K562 (cell line): Measurements from ENCODE around the gene BRWD1. TPM values are rescaled to one million over a fixed set of nuclear protein-coding genes. Genes with fewer than 3 reads are reported as not detected.

Experiments used
- ETV1 ChIP-seq: fragments of 450-650 bp; conservative IDR thresholded peaks from 2 replicates; pipeline ENCODE4 v1.6.1; 2016; ENCODE audit warnings: missing genetic modification characterization, control low read depth, low read depth, missing compliant biosample characterization
- MIER1 ChIP-seq: fragments of 450-650 bp; IDR thresholded peaks from 2 replicates; pipeline ENCODE4 v1.6.1; 2016; ENCODE audit warnings: antibody characterized with exemption, mild to moderate bottlenecking, low read depth
- POLR2G ChIP-seq: fragments of 200-400 bp; formaldehyde crosslinking; IDR thresholded peaks from 2 replicates; pipeline ENCODE4 v1.6.1; 2017; ENCODE audit warnings: low read depth, mild to moderate bottlenecking, antibody characterized with exemption, low read length, moderate library complexity
- RBFOX2 ChIP-seq: fragments of 200-400 bp; formaldehyde crosslinking; IDR thresholded peaks from 2 replicates; pipeline ENCODE4 v1.6.1; 2017; ENCODE audit warnings: low read depth, mild to moderate bottlenecking, low read length, moderate library complexity
- SMARCE1 ChIP-seq: fragments of 450-650 bp; IDR thresholded peaks from 2 replicates; pipeline ENCODE4 v1.7.1; 2016; ENCODE audit warnings: mild to moderate bottlenecking
- SREBF2 ChIP-seq: sonication (generic); formaldehyde crosslinking; IDR thresholded peaks from 2 replicates; pipeline ENCODE4 v1.4.0; 2020; ENCODE audit warnings: mild to moderate bottlenecking, missing genetic modification reagents
- SRSF1 ChIP-seq: fragments of 200-400 bp; formaldehyde crosslinking; IDR thresholded peaks from 2 replicates; pipeline ENCODE4 v1.6.1; 2017; ENCODE audit warnings: mild to moderate bottlenecking, low read depth, low read length, moderate library complexity
- STAG1 ChIP-seq: sonication (generic); formaldehyde crosslinking; IDR thresholded peaks from 2 replicates; pipeline ENCODE4 v1.5.0; 2020; ENCODE audit warnings: missing genetic modification reagents, borderline replicate concordance
- ZNF263 ChIP-seq: sonication (generic); formaldehyde crosslinking; IDR thresholded peaks from 2 replicates; pipeline ENCODE4 v1.8.0; 2022; ENCODE audit warnings: mild to moderate bottlenecking, missing genetic modification reagents, borderline replicate concordance
- polyA plus RNA-seq, 8 experiments: library from polyadenylated mRNA; depleted of rRNA in 4 of 8; stranded (reverse) in 5 of 8; unstranded in 3 of 8; fragments of >200 nt; fragmentation: Nextera tagmentation in 2 of 8; fragmentation: Illumina TruSeq in 1 of 8; extraction: Ambion mirVana in 2 of 8; extraction: Trizol in 1 of 8; gene quantifications; 2 replicates each; pipeline versions ENCODE4 v1.2.1 to v1.2.3, GENCODE V29; 2011 to 2014; ENCODE audit warnings: inconsistent platforms in 1 of 8, missing spikeins in 1 of 8
- total RNA-seq, 7 experiments: library from RNA; depleted of rRNA in 6 of 7; stranded (reverse); fragments of >200 nt in 6 of 7; fragmentation: Illumina TruSeq in 2 of 7; extraction: Trizol in 2 of 7; gene quantifications; 2 replicates each; pipeline versions ENCODE4 v1.2.1 to v1.2.3, GENCODE V29; 2011 to 2021; ENCODE audit warnings: low replicate concordance in 1 of 7
- TF ChIP-seq, protein P1 (sequence below): fragments of 450-650 bp; formaldehyde crosslinking; IDR thresholded peaks from 2 replicates; pipeline ENCODE4 v1.4.0; 2020; ENCODE audit warnings: mild to moderate bottlenecking
- TF ChIP-seq, protein P2 (sequence below): IDR thresholded peaks from 2 replicates; pipeline ENCODE4 v1.6.1; 2011; ENCODE audit not compliant: insufficient read length; ENCODE audit errors: extremely low read depth
- TF ChIP-seq, protein P3 (sequence below): sonication (generic); formaldehyde crosslinking; IDR thresholded peaks from 2 replicates; pipeline ENCODE4 v1.4.0; 2020; ENCODE audit warnings: mild to moderate bottlenecking, missing genetic modification reagents
- TF ChIP-seq, protein P4 (sequence below): IDR thresholded peaks from 2 replicates; pipeline ENCODE4 v1.6.1; 2016; ENCODE audit warnings: missing genetic modification characterization, missing compliant biosample characterization
- TF ChIP-seq, protein P5 (sequence below): fragments of 250-450 bp; sonication (Bioruptor Pico); IDR thresholded peaks from 2 replicates; pipeline ENCODE4 v1.8.0; 2022; ENCODE audit warnings: inconsistent platforms
- TF ChIP-seq, protein P6 (sequence below): fragments of 250-450 bp; sonication (Bioruptor Pico); IDR thresholded peaks from 2 replicates; pipeline ENCODE4 v1.8.0; 2021; ENCODE audit warnings: moderate library complexity, mild to moderate bottlenecking, inconsistent platforms
- TF ChIP-seq, protein P7 (sequence below): sonication (generic); formaldehyde crosslinking; IDR thresholded peaks from 2 replicates; pipeline ENCODE4 v1.8.0; 2022; ENCODE audit warnings: mild to moderate bottlenecking, missing genetic modification reagents
- TF ChIP-seq, protein P8 (sequence below): fragments of 450-650 bp; IDR thresholded peaks from 2 replicates; pipeline ENCODE4 v1.6.1; 2016; ENCODE audit warnings: low read depth, mild to moderate bottlenecking, moderate library complexity

The BRWD1 gene
- total and polyA plus RNA-seq, 9 of the 15 experiments (the other 6 are each of a cell fraction or from before 2014, with no cell fraction given): 10.1 to 60.2 (median 34.1) TPM

DNA sequence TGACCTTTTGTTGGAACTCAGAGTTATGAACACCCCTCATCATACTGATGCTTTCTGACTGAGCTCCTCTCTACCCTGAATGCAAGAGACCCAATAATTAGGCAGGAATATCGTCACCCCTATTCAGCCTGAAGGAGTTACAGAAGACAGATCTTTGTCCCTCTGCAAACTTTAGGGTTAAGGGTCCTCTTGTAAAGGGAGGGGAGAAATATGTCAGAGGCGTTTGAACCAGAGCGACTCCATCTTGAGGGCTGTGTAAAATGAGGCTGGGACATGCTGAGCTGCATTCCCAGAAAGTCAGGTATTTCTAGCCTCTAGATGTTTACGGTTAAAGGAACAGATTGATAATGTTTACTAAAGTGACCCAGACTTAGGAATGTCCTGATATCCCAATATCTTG is 46.0 kb upstream of the BRWD1 start (continued):
- TF ChIP-seq, protein P1, sequence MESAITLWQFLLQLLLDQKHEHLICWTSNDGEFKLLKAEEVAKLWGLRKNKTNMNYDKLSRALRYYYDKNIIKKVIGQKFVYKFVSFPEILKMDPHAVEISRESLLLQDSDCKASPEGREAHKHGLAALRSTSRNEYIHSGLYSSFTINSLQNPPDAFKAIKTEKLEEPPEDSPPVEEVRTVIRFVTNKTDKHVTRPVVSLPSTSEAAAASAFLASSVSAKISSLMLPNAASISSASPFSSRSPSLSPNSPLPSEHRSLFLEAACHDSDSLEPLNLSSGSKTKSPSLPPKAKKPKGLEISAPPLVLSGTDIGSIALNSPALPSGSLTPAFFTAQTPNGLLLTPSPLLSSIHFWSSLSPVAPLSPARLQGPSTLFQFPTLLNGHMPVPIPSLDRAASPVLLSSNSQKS (CRISPR knock-in tag): no peak; the same call in 1 of the 2 replicates
- TF ChIP-seq SREBF2 (no peak), ETV1 (tag) (peak; percentile 64; the same call in 1 of the 2 replicates), MIER1 (no peak), SRSF1 (no peak), STAG1 (CRISPR knock-in tag) (no peak), RBFOX2 (no peak), SMARCE1 (no peak), POLR2G (no peak), ZNF263 (CRISPR knock-in tag) (no peak)
- TF ChIP-seq, protein P2, sequence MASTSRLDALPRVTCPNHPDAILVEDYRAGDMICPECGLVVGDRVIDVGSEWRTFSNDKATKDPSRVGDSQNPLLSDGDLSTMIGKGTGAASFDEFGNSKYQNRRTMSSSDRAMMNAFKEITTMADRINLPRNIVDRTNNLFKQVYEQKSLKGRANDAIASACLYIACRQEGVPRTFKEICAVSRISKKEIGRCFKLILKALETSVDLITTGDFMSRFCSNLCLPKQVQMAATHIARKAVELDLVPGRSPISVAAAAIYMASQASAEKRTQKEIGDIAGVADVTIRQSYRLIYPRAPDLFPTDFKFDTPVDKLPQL: no peak
- TF ChIP-seq, protein P3, sequence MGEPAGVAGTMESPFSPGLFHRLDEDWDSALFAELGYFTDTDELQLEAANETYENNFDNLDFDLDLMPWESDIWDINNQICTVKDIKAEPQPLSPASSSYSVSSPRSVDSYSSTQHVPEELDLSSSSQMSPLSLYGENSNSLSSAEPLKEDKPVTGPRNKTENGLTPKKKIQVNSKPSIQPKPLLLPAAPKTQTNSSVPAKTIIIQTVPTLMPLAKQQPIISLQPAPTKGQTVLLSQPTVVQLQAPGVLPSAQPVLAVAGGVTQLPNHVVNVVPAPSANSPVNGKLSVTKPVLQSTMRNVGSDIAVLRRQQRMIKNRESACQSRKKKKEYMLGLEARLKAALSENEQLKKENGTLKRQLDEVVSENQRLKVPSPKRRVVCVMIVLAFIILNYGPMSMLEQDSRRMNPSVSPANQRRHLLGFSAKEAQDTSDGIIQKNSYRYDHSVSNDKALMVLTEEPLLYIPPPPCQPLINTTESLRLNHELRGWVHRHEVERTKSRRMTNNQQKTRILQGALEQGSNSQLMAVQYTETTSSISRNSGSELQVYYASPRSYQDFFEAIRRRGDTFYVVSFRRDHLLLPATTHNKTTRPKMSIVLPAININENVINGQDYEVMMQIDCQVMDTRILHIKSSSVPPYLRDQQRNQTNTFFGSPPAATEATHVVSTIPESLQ: no peak
- TF ChIP-seq, protein P4, sequence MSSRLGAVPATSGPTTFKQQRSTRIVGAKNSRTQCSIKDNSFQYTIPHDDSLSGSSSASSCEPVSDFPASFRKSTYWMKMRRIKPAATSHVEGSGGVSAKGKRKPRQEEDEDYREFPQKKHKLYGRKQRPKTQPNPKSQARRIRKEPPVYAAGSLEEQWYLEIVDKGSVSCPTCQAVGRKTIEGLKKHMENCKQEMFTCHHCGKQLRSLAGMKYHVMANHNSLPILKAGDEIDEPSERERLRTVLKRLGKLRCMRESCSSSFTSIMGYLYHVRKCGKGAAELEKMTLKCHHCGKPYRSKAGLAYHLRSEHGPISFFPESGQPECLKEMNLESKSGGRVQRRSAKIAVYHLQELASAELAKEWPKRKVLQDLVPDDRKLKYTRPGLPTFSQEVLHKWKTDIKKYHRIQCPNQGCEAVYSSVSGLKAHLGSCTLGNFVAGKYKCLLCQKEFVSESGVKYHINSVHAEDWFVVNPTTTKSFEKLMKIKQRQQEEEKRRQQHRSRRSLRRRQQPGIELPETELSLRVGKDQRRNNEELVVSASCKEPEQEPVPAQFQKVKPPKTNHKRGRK (tag): no peak
- TF ChIP-seq, protein P5, sequence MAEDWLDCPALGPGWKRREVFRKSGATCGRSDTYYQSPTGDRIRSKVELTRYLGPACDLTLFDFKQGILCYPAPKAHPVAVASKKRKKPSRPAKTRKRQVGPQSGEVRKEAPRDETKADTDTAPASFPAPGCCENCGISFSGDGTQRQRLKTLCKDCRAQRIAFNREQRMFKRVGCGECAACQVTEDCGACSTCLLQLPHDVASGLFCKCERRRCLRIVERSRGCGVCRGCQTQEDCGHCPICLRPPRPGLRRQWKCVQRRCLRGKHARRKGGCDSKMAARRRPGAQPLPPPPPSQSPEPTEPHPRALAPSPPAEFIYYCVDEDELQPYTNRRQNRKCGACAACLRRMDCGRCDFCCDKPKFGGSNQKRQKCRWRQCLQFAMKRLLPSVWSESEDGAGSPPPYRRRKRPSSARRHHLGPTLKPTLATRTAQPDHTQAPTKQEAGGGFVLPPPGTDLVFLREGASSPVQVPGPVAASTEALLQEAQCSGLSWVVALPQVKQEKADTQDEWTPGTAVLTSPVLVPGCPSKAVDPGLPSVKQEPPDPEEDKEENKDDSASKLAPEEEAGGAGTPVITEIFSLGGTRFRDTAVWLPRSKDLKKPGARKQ (CRISPR knock-in tag): no peak
- TF ChIP-seq, protein P6, sequence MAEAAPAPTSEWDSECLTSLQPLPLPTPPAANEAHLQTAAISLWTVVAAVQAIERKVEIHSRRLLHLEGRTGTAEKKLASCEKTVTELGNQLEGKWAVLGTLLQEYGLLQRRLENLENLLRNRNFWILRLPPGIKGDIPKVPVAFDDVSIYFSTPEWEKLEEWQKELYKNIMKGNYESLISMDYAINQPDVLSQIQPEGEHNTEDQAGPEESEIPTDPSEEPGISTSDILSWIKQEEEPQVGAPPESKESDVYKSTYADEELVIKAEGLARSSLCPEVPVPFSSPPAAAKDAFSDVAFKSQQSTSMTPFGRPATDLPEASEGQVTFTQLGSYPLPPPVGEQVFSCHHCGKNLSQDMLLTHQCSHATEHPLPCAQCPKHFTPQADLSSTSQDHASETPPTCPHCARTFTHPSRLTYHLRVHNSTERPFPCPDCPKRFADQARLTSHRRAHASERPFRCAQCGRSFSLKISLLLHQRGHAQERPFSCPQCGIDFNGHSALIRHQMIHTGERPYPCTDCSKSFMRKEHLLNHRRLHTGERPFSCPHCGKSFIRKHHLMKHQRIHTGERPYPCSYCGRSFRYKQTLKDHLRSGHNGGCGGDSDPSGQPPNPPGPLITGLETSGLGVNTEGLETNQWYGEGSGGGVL (CRISPR knock-in tag): 0 out of 2 replicates have a peak, but pooled peaks have one; percentile 26
- TF ChIP-seq, protein P7, sequence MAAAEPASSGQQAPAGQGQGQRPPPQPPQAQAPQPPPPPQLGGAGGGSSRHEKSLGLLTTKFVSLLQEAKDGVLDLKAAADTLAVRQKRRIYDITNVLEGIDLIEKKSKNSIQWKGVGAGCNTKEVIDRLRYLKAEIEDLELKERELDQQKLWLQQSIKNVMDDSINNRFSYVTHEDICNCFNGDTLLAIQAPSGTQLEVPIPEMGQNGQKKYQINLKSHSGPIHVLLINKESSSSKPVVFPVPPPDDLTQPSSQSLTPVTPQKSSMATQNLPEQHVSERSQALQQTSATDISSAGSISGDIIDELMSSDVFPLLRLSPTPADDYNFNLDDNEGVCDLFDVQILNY (CRISPR knock-in tag): no peak
- TF ChIP-seq, protein P8, sequence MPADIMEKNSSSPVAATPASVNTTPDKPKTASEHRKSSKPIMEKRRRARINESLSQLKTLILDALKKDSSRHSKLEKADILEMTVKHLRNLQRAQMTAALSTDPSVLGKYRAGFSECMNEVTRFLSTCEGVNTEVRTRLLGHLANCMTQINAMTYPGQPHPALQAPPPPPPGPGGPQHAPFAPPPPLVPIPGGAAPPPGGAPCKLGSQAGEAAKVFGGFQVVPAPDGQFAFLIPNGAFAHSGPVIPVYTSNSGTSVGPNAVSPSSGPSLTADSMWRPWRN: no peak
